ENCODE results near the gene DIRAS1. TPM values are rescaled to one million over a fixed set of nuclear protein-coding genes. Genes with fewer than 3 reads are reported as not detected.

Gene DIRAS1
- total and polyA plus RNA-seq, 2 donors (not counting 3 experiments of a cell fraction or from before 2014, with no cell fraction given) = 0.09 to 0.17 TPM

- Histone ChIP-seq H4K20me1 (replicated peaks; ENCODE audit: control insufficient read depth, extremely low read depth, insufficient read depth, low read length) (no peaks in the 10 kb centered on the region), H3K4me3 (replicated peaks in 1 of 3; ENCODE audit: insufficient read depth in 1 of 3, low read depth in 1 of 3, low read length in 3 of 3) (no peak overlapping the region), H3K4me1 (ENCODE audit: control insufficient read depth, extremely low read depth, insufficient read depth, low read length) (no peaks in the 10 kb centered on the region), H2AFZ (ENCODE audit: low read depth, low read length) (no peak overlapping the region), H3K27ac (ENCODE audit: insufficient read depth, low read depth, low read length) (no peak overlapping the region), H3K4me2 (ENCODE audit: insufficient read depth, low read length) (no peak overlapping the region), H3K36me3 (ENCODE audit: control insufficient read depth in 2 of 2, extremely low read depth in 1 of 2, insufficient read depth in 2 of 2, low read length in 2 of 2) (no peaks in the 10 kb centered on the region), H3K9me1 (replicated peaks; ENCODE audit: control insufficient read depth, extremely low read depth, insufficient read depth, low read length) (no peaks in the 10 kb centered on the region), H3K9me3 (replicated peaks; ENCODE audit: control insufficient read depth, insufficient read depth, low read length) (no peaks in the 10 kb centered on the region), H3K9ac (replicated peaks; ENCODE audit: extremely low read depth, insufficient read depth, low read length) (no peak overlapping the region), H3K27me3 (ENCODE audit: control insufficient read depth in 2 of 2, insufficient read depth in 2 of 2, low read length in 2 of 2) (no peaks in the 10 kb centered on the region), H3K79me2 (ENCODE audit: control insufficient read depth, insufficient read depth, low read length) (no peaks in the 10 kb centered on the region)
- DNase-seq (ENCODE audit: low read depth, low spot score) (no peak), FAIRE-seq (no peak)
- BruUV-seq (replicated peaks) = no TSS peak
- dilution Hi-C loops (cut with MboI; ENCODE audit: extremely low pct_ligation_motif_present, low sequenced_read_pairs) = no loop called here
- TF ChIP-seq POLR2A (IDR thresholded peaks at IDR 0.05; ENCODE audit: low read depth, low read length) (no peak), POLR2AphosphoS5 (IDR thresholded peaks at IDR 0.05; ENCODE audit: insufficient read depth, low read depth, low read length) (no peak), MAX (IDR thresholded peaks at IDR 0.05; ENCODE audit: insufficient read depth, insufficient read length) (no peak), GATA2 (IDR thresholded peaks at IDR 0.05; ENCODE audit: insufficient read depth, insufficient read length, low read depth, low read length) (no peak), EZH2 (IDR thresholded peaks at IDR 0.05; ENCODE audit: borderline replicate concordance, low read depth, low read length, severe bottlenecking) (no peak), MYC (IDR thresholded peaks at IDR 0.05; ENCODE audit: low read depth, low read length) (no peak), FOS (IDR thresholded peaks at IDR 0.05; ENCODE audit: borderline replicate concordance, insufficient read depth, low read length) (no peak), JUN (IDR thresholded peaks at IDR 0.05; ENCODE audit: borderline replicate concordance, insufficient read depth, insufficient read length, low read depth) (no peak)
- TF ChIP-seq, protein P1, sequence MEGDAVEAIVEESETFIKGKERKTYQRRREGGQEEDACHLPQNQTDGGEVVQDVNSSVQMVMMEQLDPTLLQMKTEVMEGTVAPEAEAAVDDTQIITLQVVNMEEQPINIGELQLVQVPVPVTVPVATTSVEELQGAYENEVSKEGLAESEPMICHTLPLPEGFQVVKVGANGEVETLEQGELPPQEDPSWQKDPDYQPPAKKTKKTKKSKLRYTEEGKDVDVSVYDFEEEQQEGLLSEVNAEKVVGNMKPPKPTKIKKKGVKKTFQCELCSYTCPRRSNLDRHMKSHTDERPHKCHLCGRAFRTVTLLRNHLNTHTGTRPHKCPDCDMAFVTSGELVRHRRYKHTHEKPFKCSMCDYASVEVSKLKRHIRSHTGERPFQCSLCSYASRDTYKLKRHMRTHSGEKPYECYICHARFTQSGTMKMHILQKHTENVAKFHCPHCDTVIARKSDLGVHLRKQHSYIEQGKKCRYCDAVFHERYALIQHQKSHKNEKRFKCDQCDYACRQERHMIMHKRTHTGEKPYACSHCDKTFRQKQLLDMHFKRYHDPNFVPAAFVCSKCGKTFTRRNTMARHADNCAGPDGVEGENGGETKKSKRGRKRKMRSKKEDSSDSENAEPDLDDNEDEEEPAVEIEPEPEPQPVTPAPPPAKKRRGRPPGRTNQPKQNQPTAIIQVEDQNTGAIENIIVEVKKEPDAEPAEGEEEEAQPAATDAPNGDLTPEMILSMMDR (IDR thresholded peaks at IDR 0.05; ENCODE audit: extremely low read depth in 1 of 2, insufficient read depth in 1 of 2, low read depth in 1 of 2, low read length in 2 of 2) = no peak
- intact Hi-C loops (cut with micrococcal nuclease) = no loop called here
- ChIA-PET CTCF (interaction anchor here (1.5 to 6.1 kb wide), 2 partner anchors 35 to 100 kb away, joined by 3 to 233 read pairs; no protein-coding TSS in a partner anchor), POLR2A (no interaction called here)
These were observed 26.2 kb upstream of the DIRAS1 start for GRCh38 chr19:2747349-2747748.
